GM18868 (cell line): ENCODE data around the gene COX8A.
"Not testable (repeated sequence)": the region's sequence is repeated elsewhere in the genome, so short reads cannot be mapped to it uniquely, and the experiment has no call there.

ENCODE experiments used
- ATAC-seq: cut with Tn5 transposase; IDR thresholded peaks from one replicate; pipeline ENCODE4 v1.9.1; 2021; ENCODE audit warnings: mild to moderate bottlenecking, moderate library complexity; ENCODE audit not compliant: unreplicated experiment

The COX8A gene

GRCh38 chr11:63966444-63966843, 8.0 kb upstream of the COX8A start:
- no peak for ATAC-seq

- no peak for ATAC-seq
Observed at GRCh38 chr11:63969461-63969860, 5.0 kb upstream of the COX8A start.

- no peak for ATAC-seq
Observed at GRCh38 chr11:63970902-63971301, 3.5 kb upstream of the COX8A start.

DNA sequence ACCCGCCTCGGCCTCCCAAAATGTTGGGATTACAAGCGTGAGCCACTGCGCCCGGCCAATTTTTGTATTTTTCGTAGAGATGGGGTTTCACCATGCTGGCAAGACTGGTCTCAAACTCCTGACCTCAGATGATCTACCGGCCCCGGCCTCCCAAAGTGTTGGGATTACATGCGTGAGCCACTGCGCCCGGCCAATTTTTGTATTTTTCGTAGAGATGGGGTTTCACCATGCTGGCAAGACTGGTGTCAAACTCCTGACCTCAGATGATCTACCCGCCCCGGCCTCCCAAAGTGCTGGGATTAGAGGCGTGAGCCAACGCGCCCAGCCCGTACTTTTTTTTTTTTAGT, 535 bp upstream of the COX8A start:
- ATAC-seq: not testable (repeated sequence)

DNA sequence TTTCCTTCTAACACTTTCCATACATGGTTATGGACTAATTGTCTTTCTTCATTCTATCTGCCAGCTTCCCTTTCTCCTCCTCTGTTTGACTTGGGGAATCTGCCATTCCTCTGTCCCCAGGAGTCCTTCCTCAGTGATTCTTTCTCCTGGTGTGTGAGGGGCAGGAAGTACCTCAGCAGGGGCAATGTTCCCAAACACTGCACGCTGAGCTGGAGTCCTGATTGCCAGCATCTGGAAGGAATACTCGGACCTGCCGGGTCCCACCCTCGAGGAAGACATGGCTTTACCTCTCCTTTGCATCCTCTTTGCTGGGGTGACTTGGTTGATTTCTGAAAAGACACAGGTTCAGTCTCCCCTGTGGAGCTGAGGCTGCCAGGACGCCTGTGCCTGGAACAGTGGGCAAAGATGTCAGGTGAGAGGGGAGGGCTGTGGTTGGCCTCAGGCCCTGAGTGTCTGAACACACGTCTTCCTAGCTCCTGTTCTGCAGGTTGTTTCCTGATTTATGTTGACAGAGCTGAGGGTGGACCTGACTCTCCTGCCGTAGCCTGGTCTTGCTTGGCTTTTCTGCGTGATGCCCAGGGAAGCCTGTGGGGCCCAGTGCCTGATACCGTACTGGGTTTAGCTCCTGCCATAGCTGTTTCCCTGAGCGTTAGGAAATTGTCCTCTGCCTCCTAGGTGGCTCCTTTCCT, 4.3 kb downstream of the COX8A start:
- ATAC-seq: no peak

GRCh38 chr11:63979426-63979825, 5.0 kb downstream of the COX8A start:
- ATAC-seq: no peak

DNA sequence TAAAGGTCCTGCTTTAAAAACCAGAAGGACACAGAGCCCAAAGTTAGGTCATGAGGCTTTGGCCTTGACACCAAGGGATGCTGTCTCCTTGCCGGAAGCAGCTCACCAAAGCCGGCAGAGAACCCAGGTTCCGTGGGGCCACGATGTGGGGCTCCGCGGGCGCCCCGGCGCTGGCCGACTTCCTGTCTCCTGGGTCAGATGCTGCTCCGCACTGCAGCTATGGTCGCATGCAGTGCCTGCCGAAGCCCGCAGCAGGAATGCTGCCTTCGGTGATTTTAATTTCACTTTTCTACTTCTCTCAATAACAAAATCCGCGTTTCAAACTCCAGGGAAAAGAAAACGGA, 11.4 kb downstream of the COX8A start:
- ATAC-seq: peak; percentile 39

- peak; percentile 90 for ATAC-seq
Observed at GRCh38 chr11:63986156-63986931, 11.9 kb downstream of the COX8A start, which contains the start of gene OTUB1. Gene OTUB1, plus strand, starts transcription at chr11:63986438. Its CDS starts 19 bp downstream, at chr11:63986457.

DNA sequence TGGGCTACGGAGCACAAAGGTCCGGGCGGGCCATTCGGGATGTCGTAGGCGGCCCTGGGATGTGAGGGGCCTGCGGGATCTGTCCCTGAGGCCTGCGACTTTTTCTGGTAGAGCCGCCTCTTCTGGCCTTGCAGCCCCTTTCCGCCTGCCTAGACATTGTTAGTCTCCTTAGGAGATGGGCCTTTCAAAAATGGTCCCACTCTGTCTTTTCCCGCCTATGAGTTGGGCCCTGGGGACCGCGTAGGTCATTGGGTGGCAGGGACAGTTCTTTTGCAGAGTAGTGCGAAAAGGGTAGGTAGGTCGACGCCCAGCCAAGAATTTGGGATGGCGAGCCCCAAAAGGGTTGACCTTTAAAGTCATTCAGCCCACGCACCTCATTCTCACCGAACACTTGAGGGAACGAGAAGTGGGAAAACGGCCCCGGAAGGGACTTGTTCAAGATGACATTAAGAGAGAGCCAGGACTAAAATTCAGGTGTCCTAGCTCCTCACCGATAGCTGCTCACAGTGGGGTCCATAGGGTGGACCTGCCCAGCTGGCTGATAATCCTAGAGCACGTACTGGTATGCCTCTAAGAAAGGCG, 12.6 kb downstream of the COX8A start:
- no peak for ATAC-seq

DNA sequence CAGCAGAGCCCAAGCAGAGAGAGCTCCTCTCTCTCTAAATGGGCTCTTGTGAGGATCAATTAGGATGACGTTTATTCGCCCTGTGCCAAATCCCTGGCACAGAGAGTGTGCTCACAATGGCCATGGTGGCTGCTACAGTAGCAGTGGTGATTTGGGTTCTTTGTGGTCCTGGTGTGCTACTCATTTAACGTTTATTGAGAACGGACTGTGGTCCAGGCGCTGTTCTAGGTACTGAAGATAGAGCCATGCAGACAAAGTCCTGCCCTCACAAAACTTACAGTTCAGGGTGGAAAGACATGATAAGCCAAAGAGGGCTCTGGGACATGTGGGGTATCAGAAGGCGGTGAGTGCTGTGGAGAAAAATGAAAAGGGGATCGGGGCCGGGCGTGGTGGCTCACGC, 17.1 kb downstream of the COX8A start:
- no peak for ATAC-seq

- no peak for ATAC-seq
Observed at GRCh38 chr11:63993100-63993499, 18.7 kb downstream of the COX8A start.

- ATAC-seq: no peak
Observed at GRCh38 chr11:63993993-63994392, 19.6 kb downstream of the COX8A start.

GRCh38 chr11:63996512-63996911, 22.1 kb downstream of the COX8A start:
- no peak for ATAC-seq

- no peak for ATAC-seq
Observed at GRCh38 chr11:63997104-63997700, 22.8 kb downstream of the COX8A start.

DNA sequence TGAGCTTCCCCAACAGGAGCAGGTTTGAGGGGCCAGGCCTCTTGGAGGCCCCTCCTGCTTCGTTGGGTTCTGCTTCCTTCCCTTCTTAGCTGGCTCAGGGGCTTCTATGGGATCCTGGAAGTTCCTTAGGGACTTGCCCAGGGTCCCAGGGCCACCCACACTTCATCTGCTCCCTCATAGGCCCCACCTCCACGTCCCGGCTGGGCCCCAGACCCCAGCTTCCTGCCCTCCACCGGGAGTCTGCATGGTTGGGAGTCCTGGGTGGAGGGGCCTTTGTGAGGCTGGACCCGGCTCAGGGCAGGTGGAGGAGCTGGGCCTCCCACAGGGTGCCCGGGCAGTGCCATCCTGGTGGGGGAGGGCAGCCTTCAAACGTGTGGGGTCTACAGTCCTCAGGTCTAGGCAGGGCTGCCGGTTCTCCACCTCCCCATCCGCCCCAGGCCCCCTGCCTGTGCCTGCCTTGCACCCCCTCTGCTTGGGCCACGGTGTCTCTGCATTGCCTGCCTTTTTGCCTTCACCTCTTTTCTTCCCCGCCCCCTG, 23.4 kb downstream of the COX8A start:
- no peak for ATAC-seq

- no peak for ATAC-seq
Observed at GRCh38 chr11:63998558-63999348, 24.3 kb downstream of the COX8A start.

DNA sequence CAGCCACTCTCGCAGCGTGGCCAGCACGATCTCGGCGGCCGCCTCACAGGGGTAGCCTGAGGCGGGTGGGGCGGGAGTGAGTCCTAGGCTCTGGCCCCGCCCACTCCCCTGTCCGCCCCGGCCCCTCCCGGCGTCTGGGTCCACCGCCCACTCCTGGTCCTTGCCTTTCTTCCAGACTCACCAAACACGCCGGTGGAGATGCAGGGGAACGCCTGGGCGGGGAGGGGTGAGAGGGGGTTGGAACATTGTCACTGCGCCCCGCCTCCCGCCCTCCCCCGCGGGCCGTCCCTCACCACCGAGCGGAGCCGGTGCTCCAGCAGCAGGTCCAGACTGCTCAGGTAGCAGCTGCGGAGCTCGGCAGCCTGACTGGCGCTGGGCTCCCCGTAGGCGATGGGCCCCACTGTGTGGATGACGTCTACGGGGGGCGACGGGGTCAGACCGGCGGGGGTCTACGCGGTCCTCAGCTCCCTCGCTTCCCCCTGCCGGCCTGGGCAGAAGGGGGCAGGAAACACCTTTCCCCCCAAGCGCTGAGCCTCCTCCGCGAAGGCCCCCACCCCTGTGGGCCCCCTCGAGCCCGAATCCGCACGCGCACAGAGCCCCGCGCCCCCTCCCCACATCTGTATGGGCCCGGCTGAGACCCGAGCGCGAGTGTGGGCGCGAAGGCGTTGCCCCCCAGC, 25.1 kb downstream of the COX8A start:
- ATAC-seq: no peak

DNA sequence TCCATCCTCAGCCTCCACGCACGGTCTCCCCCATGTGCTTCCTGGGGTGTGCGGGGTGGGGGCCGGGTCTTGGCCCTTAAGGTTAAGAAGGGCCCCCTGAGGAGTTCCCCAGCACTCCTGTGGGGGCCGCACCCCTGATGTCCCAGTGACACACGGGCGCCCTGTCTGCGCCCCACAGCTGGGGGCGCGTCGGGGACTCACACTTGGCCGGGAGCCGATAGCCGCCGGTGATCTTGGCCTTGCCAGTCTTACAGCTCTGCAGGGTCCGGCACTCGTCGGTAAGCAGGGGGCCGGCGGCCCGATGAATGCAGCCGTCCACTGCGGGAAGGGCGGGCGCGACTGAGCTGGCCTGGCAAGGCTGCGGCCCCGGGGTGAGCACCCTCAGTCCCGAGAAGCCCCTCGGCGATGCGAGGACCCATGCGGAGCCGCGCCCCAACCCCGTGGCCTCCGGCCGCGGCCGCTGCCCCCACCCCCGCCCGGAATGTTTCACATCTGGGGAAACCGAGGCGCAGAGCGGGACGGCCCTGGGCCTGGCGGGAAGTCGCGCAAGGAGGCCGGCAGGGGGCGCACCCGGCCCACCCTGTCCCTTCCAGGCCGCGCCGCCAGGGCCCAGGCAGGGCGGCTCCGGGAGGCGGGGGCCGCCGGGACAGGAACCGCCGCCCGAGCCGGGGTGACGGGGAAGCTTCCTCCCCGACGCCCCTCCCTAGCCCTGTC, 25.8 kb downstream of the COX8A start:
- ATAC-seq: peak; percentile 52

- ATAC-seq: peak; percentile 6
Observed at GRCh38 chr11:64000740-64001483, 26.5 kb downstream of the COX8A start.
